GM12878 (cell line): ENCODE data around the gene MATN3. TPM values are rescaled to one million over a fixed set of nuclear protein-coding genes. Genes with fewer than 3 reads are reported as not detected.

ENCODE experiments used
- ATAC-seq: fragments of 200-7000 bp; cut with Tn5 transposase; 3 replicates; pipeline ENCODE4 v1.9.1; 2020; ENCODE audit warnings: mild to moderate bottlenecking, moderate library complexity
- BruUV-seq: library from RNA; stranded (reverse); fragments of 400-500 nt; replicated peaks from 2 replicates; lab custom pipeline; 2021; lab: Mats Ljungman, UMichigan
- CTCF ChIA-PET: fragments of 300-600 bp; sonication (Branson Sonifier 250); formaldehyde crosslinking; extraction: SDS; loops from one replicate; lab custom pipeline; 2021; ENCODE audit warnings: inconsistent platforms; lab: Yijun Ruan, JAX
- POLR2A ChIA-PET: fragments of 350-600 bp; formaldehyde crosslinking; extraction: SDS; loops from one replicate; lab custom pipeline; 2021; ENCODE audit warnings: inconsistent platforms; lab: Charles Lee
- RAD21 ChIA-PET: fragments of 300-600 bp; sonication (Branson Sonifier 250); formaldehyde crosslinking; loops from one replicate; lab custom pipeline; 2023; ENCODE audit warnings: antibody characterized with exemption; ENCODE audit not compliant: unreplicated experiment; lab: Charles Lee
- SMC1A ChIA-PET: fragments of 300-600 bp; sonication (Branson Sonifier 250); formaldehyde crosslinking; loops from one replicate; lab custom pipeline; 2023; ENCODE audit not compliant: unreplicated experiment, uncharacterized antibody; lab: Charles Lee
- DNase-seq: peaks from one replicate; pipeline ENCODE4 v3.0.0-alpha.2; 2011; ENCODE audit warnings: low read depth, low spot score
- FAIRE-seq: peaks from 3 replicates; lab custom pipeline; 2011; peaks lifted over from hg19 to GRCh38; lab: Jason Lieb, UNC
- H2AFZ ChIP-seq: 2 replicates; pipeline ENCODE4 v1.6.0; 2011; ENCODE audit warnings: low read depth, low read length, control low read depth; ENCODE audit not compliant: control insufficient read depth
- H3K27ac ChIP-seq: 2 replicates; pipeline ENCODE4 v1.5.1; 2011; ENCODE audit warnings: control low read depth; ENCODE audit not compliant: control insufficient read depth, insufficient read depth
- H3K27me3 ChIP-seq, 2 experiments: replicated peaks in 1 of 2; 2 replicates each; pipeline versions ENCODE4 v1.6.0 to v1.6.1; 2011; ENCODE audit warnings: low read length in 1 of 2; ENCODE audit not compliant: control insufficient read depth in 2 of 2, insufficient read depth in 2 of 2
- H3K36me3 ChIP-seq, 2 experiments: 2 replicates each; pipeline ENCODE4 v1.5.1; 2011; ENCODE audit warnings: low read length in 1 of 2; ENCODE audit not compliant: control insufficient read depth in 2 of 2, insufficient read depth in 2 of 2
- H3K4me1 ChIP-seq: 2 replicates; pipeline ENCODE4 v1.6.1; 2011; ENCODE audit warnings: mild to moderate bottlenecking, low read length, moderate library complexity, mixed read lengths; ENCODE audit not compliant: control insufficient read depth, insufficient read depth
- H3K4me2 ChIP-seq: 2 replicates; pipeline ENCODE4 v1.6.0; 2011; ENCODE audit warnings: control low read depth; ENCODE audit not compliant: control insufficient read depth, insufficient read depth
- H3K4me3 ChIP-seq: fragments of 200-600 bp; sonication (generic); 2 replicates; pipeline ENCODE4 v1.5.1; 2016
- H3K79me2 ChIP-seq: 2 replicates; pipeline ENCODE4 v1.6.0; 2011; ENCODE audit warnings: low read length; ENCODE audit not compliant: control insufficient read depth, insufficient read depth
- H3K9ac ChIP-seq: 2 replicates; pipeline ENCODE4 v1.8.0; 2011; ENCODE audit warnings: low read length, control low read depth, mixed read lengths; ENCODE audit not compliant: control insufficient read depth, insufficient read depth
- H3K9me3 ChIP-seq: replicated peaks from 3 replicates; pipeline ENCODE4 v1.5.1; 2011; ENCODE audit warnings: mild to moderate bottlenecking, low read length; ENCODE audit not compliant: control insufficient read depth, insufficient read depth
- H4K20me1 ChIP-seq: 2 replicates; pipeline ENCODE4 v1.6.0; 2011; ENCODE audit not compliant: control insufficient read depth, insufficient read depth
- ATF7 ChIP-seq: fragments of 450-650 bp; IDR thresholded peaks from 2 replicates; pipeline ENCODE4 v1.6.1; 2016; ENCODE audit warnings: low read depth, mild to moderate bottlenecking
- BHLHE40 ChIP-seq, 2 experiments: fragments of 450-650 bp in 1 of 2; IDR thresholded peaks; 2 replicates each; pipeline ENCODE4 v1.6.1; 2011 to 2017; ENCODE audit warnings: low read depth in 2 of 2, borderline replicate concordance in 1 of 2, improper control_type of control experiment in 1 of 2, low read length in 1 of 2, mild to moderate bottlenecking in 1 of 2
- BRCA1 ChIP-seq: IDR thresholded peaks from 2 replicates; pipeline ENCODE4 v1.6.1; 2011; ENCODE audit warnings: low read depth, low read length, improper control_type of control experiment
- EGR1 ChIP-seq, 2 experiments: IDR thresholded peaks; 1 replicate in 1 of 2; 2 replicates in 1 of 2; pipeline ENCODE4 v1.6.1; 2011 to 2012; ENCODE audit warnings: low read depth in 2 of 2, low read length in 2 of 2, borderline replicate concordance in 1 of 2, mild to moderate bottlenecking in 1 of 2, moderate library complexity in 1 of 2
- KLF5 ChIP-seq: fragments of 450-650 bp; IDR thresholded peaks from 2 replicates; pipeline ENCODE4 v1.6.1; 2014; ENCODE audit warnings: mild to moderate bottlenecking; ENCODE audit not compliant: partially characterized antibody
- MEF2A ChIP-seq: IDR thresholded peaks from 2 replicates; pipeline ENCODE4 v1.6.1; 2011; ENCODE audit warnings: low read depth, mild to moderate bottlenecking, low read length, moderate library complexity; ENCODE audit not compliant: insufficient read depth
- POLR2AphosphoS2 ChIP-seq: IDR thresholded peaks from 2 replicates; pipeline ENCODE4 v1.6.1; 2011; ENCODE audit warnings: low read depth, mild to moderate bottlenecking, low read length, improper control_type of control experiment, moderate library complexity
- PRDM15 ChIP-seq: fragments of 450-650 bp; formaldehyde crosslinking; IDR thresholded peaks from 2 replicates; pipeline ENCODE4 v1.4.0; 2020; ENCODE audit warnings: mild to moderate bottlenecking, moderate library complexity
- SREBF1 ChIP-seq: IDR thresholded peaks from 2 replicates; pipeline ENCODE4 v1.6.1; 2012; ENCODE audit warnings: mild to moderate bottlenecking, low read length
- STAT3 ChIP-seq: IDR thresholded peaks from 2 replicates; pipeline ENCODE4 v1.6.1; 2011; ENCODE audit warnings: low read depth, low read length, improper control_type of control experiment
- TAF1 ChIP-seq: IDR thresholded peaks from 2 replicates; pipeline ENCODE4 v1.6.1; 2011; ENCODE audit warnings: mild to moderate bottlenecking, low read depth, low read length, borderline replicate concordance
- WRNIP1 ChIP-seq: IDR thresholded peaks from 2 replicates; pipeline ENCODE4 v1.6.1; 2011; ENCODE audit warnings: low read depth, low read length, improper control_type of control experiment, borderline replicate concordance
- ZNF274 ChIP-seq: IDR thresholded peaks from one replicate; pipeline ENCODE4 v1.8.0; 2011; ENCODE audit not compliant: insufficient read length, insufficient read depth
- ZSCAN29 ChIP-seq: fragments of 450-650 bp; IDR thresholded peaks from 2 replicates; pipeline ENCODE4 v1.6.1; 2017; ENCODE audit warnings: mild to moderate bottlenecking, moderate library complexity
- ZZZ3 ChIP-seq: IDR thresholded peaks from 2 replicates; pipeline ENCODE4 v1.6.1; 2011; ENCODE audit warnings: low read depth; ENCODE audit not compliant: control insufficient read depth, insufficient read length
- WGBS: methylation state at CpG from one replicate; pipeline ENCODE4 v1.1.6; 2016; ENCODE audit warnings: low lambda C conversion rate; ENCODE audit not compliant: insufficient replicate concordance, insufficient coverage; ENCODE audit errors: missing lambda C conversion rate; 5-methylcytosine and 5-hydroxymethylcytosine counted together
- in situ Hi-C: fragments of 300-500 bp; cut with MboI; formaldehyde crosslinking; loops from 9 replicates; pipeline ENCODE4 v1.14.3; 2018; ENCODE audit warnings: mixed read lengths
- intact Hi-C: fragments of 100-400 bp; cut with micrococcal nuclease; formaldehyde crosslinking; loops from one replicate; pipeline ENCODE4 v1.14.2; 2022; ENCODE audit not compliant: unreplicated experiment
- polyA plus RNA-seq, 11 experiments: library from polyadenylated mRNA; depleted of rRNA in 4 of 11; unstranded in 6 of 11; stranded (reverse) in 5 of 11; fragments of >200 nt; fragmentation: Nextera tagmentation in 4 of 11; fragmentation: Illumina TruSeq in 1 of 11; extraction: Ambion mirVana in 4 of 11; extraction: Trizol in 1 of 11; gene quantifications; 1 replicate in 1 of 11; 2 replicates in 10 of 11; pipeline versions ENCODE4 v1.2.1 to v1.2.3, GENCODE V29; 2011 to 2016; ENCODE audit warnings: inconsistent platforms in 2 of 11, missing spikeins in 2 of 11, low read depth in 1 of 11
- total RNA-seq, 4 experiments: library from RNA; depleted of rRNA in 3 of 4; stranded (reverse); fragments of >200 nt in 3 of 4; fragmentation: Illumina TruSeq in 1 of 4; extraction: Trizol in 1 of 4; gene quantifications; 2 replicates each; pipeline versions ENCODE4 v1.2.1 to v1.2.3, GENCODE V29; 2013 to 2021

The MATN3 gene
- total and polyA plus RNA-seq, 10 of the 15 experiments (the other 5 are each of a cell fraction or from before 2014, with no cell fraction given) = 0.09 TPM; not detected in 9

DNA sequence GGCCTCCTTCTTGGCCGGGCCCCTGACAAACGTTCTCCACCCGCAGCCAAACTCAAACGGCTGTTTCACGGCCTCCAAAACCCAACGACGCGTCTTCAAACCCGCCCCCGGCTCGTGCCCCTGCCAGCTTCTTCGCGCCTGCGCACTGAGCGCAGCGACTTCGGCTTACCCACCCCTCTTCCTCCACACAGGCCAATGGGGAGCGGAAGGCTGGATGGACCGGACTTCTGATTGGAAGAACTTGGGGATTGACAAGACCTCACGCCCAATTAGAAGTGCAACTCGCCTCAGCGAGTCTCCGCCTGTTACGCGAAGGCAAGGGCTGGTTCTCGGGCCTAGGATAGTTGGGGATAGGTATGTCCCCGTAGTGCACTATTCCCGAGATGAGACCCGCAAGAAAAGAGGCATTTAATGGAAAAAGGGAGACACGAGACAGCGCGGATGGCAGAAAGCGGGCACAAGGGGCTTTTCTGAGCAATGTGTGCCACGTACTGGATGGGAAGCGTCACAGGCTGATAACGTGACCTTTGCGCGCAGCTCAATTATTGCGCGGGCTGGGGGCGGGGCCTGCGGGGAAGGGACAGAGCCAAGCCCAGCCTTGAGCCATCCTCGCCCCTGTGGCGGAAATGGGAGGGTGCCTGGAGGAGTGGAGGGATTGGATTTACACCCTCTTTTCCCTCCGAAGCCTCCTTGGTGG is 39.2 kb upstream of the MATN3 start, which contains the start of gene LAPTM4A (continued):
- peak; percentile 34; the same call in 1 of the 2 replicates for TF ChIP-seq POLR2AphosphoS2
- TF ChIP-seq, all 136 proteins: peak for 61

DNA sequence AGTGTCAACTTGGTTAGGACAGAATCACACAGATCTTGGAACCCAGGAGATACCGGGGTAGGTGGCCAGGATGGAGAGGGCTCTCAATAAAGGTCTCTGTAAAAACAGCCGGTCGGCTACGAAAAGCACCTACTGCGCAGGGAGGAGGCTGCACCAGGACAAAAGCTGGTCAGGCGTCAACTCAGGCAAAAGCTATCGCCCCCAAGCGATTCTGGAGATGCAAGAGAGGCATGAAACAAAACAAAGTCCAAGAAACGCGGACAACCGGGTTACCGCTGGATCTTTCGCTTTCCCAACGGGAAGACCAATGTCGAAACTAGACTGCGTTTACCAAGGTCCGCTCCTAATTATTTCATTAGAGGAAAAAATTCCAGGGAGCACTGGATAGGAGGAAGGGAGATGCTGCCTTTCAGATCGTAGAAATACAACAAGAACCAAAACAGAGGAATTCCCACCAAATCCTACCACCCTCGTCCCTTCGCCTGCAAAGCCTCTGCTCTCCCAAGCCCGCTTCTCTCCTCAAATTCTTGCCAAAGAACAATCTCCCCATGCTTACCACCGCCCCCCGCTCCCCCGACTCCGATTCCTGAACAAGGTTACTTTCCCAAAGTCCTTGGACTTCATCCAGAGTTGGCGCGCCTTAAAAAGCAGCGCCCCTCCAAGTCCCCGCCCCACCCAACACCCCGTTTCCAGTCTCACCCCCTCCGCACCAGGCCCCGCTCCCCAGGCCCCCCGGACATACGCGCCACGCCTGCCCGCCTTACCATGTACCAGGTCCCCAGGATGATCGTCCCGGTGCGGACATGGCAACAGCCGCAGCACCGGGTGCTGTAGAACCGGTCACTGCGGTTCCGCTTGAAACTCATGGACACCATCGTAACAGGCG is 38.4 kb upstream of the MATN3 start:
- ATAC-seq (peak; percentile 49), FAIRE-seq (no peak), DNase-seq (no peak)
- H3K36me3 ChIP-seq = no peaks in the 10 kb centered on the region
- SMC1A ChIA-PET = interaction anchor here (0.6 to 4.7 kb wide), 7 partner anchors 11 to 601 kb away, joined by 3 to 19 read pairs (median 7); partner anchors contain the start of gene WDR35
- RAD21 ChIA-PET = interaction anchor here (0.5 to 4.1 kb wide), 9 partner anchors 12 to 175 kb away, joined by 3 to 18 read pairs (median 6); partner anchors contain the start of gene SDC1
- CTCF ChIA-PET = interaction anchor here (0.9 to 3.8 kb wide), 7 partner anchors 19 to 175 kb away, joined by 3 to 20 read pairs (median 9); partner anchors contain the start of genes SDC1 and WDR35
- H4K20me1 ChIP-seq = no peaks in the 10 kb centered on the region
- TSS peak; percentile 65 for BruUV-seq
- under 1% methylated on average over 44 of the region's 47 CpGs for WGBS
- H3K27me3 ChIP-seq = no peaks in the 10 kb centered on the region
- H2AFZ ChIP-seq = peak overlapping the region; percentile 91
- peak overlapping the region; percentile 80 for H3K4me3 ChIP-seq
- H3K4me2 ChIP-seq = peak overlapping the region; percentile 93
- POLR2A ChIA-PET = interaction anchor here (0.6 to 4.2 kb wide), 9 partner anchors 9 to 154 kb away, joined by 3 to 17 read pairs (median 4); partner anchors contain the start of gene WDR35
- intact Hi-C loops (loop anchor here (5.0 kb wide), 1 partner anchor 149 kb away; the partner anchor contains the start of gene TTC32), in situ Hi-C loops (no loop called here)
- H3K9ac ChIP-seq = peak overlapping the region; percentile 97
- H3K4me1 ChIP-seq = 0 out of 2 replicates have a peak, but pooled peaks cover 11% of the 10 kb centered on the region
- H3K27ac ChIP-seq = peak overlapping the region; percentile 99
- H3K9me3 ChIP-seq = no peaks in the 10 kb centered on the region
- H3K79me2 ChIP-seq = peaks cover 47% of the 10 kb centered on the region
- TF ChIP-seq WRNIP1 = no peak
- TF ChIP-seq ZSCAN29 = no peak
- no peak for TF ChIP-seq TAF1
- no peak for TF ChIP-seq ZZZ3
- TF ChIP-seq ATF7 = no peak
- no peak for TF ChIP-seq PRDM15 (CRISPR knock-in tag)
- no peak for TF ChIP-seq STAT3
- TF ChIP-seq SREBF1 = no peak
- TF ChIP-seq BHLHE40 (IDR thresholded peaks at IDR 0.05; ENCODE audit: borderline replicate concordance in 1 of 2, low read depth in 2 of 2, low read length in 1 of 2) = peak in 1 of 2 experiments; percentile 20; a peak in 1 of 4 replicates
- TF ChIP-seq EGR1 (IDR thresholded peaks at IDR 0.05; ENCODE audit: borderline replicate concordance in 1 of 2, low read depth in 2 of 2, low read length in 2 of 2) = no peak
- TF ChIP-seq ZNF274 = no peak
- TF ChIP-seq MEF2A = no peak
- no peak for TF ChIP-seq KLF5
- no peak for TF ChIP-seq BRCA1
